B cell (primary cell): Measurements from ENCODE around the gene VTI1A. TPM values are rescaled to one million over a fixed set of nuclear protein-coding genes. Genes with fewer than 3 reads are reported as not detected.

Experiments
- ATAC-seq: fragments of 200-7000 bp; cut with Tn5 transposase; one replicate; pipeline ENCODE4 v1.10.0; 2021; ENCODE audit warnings: low read depth, mild to moderate bottlenecking, moderate number of reproducible peaks, moderate library complexity
- CTCF ChIA-PET: fragments of 350-600 bp; sonication (Branson Sonifier 250); formaldehyde crosslinking; loops from one replicate; lab custom pipeline; 2021; ENCODE audit warnings: antibody characterized with exemption, inconsistent platforms; lab: Charles Lee
- POLR2A ChIA-PET: fragments of 350-600 bp; sonication (Branson Sonifier 250); formaldehyde crosslinking; loops from one replicate; lab custom pipeline; 2021; ENCODE audit warnings: antibody characterized with exemption; lab: Charles Lee
- DNase-seq: peaks from one replicate; pipeline ENCODE4 v3.0.0; 2013
- H2AFZ ChIP-seq: 2 replicates; pipeline ENCODE4 v1.6.1; 2012; ENCODE audit warnings: mild to moderate bottlenecking, low read depth, low read length; ENCODE audit not compliant: insufficient read depth, poor library complexity, severe bottlenecking
- H3K27ac ChIP-seq, 2 donors: 1 replicate in 1 of 2; 2 replicates in 1 of 2; pipeline ENCODE4 v1.5.1; 2012 to 2013; ENCODE audit warnings: low read length in 2 of 2, mild to moderate bottlenecking in 2 of 2, moderate library complexity in 1 of 2
- H3K27me3 ChIP-seq, 4 experiments: fragments of 200-600 bp in 1 of 4; sonication (generic) in 1 of 4; replicated peaks in 1 of 4; 1 replicate in 2 of 4; 2 replicates in 2 of 4; pipeline versions ENCODE4 v1.6.1 to v1.7.0; 2013 to 2016; ENCODE audit warnings: low read length in 3 of 4, mild to moderate bottlenecking in 2 of 4, mixed read lengths in 1 of 4, moderate library complexity in 1 of 4; ENCODE audit not compliant: insufficient read depth in 4 of 4, control insufficient read depth in 3 of 4; ENCODE audit errors: control extremely low read depth in 1 of 4
- H3K36me3 ChIP-seq, 2 experiments: replicated peaks in 1 of 2; 1 replicate in 1 of 2; 2 replicates in 1 of 2; pipeline versions ENCODE4 v1.6.1 to v1.7.1; 2013; ENCODE audit warnings: low read length in 1 of 2; ENCODE audit not compliant: insufficient read depth in 2 of 2, control insufficient read depth in 1 of 2; ENCODE audit errors: control extremely low read depth in 1 of 2, extremely low read depth in 1 of 2
- H3K4me1 ChIP-seq, 2 donors: fragments of 200-600 bp in 1 of 2; sonication (generic) in 1 of 2; 1 replicate in 1 of 2; 2 replicates in 1 of 2; pipeline versions ENCODE4 v1.5.1 to v1.6.1; 2013 to 2017; ENCODE audit warnings: low read length in 2 of 2; ENCODE audit not compliant: control insufficient read depth in 2 of 2, insufficient read depth in 2 of 2
- H3K4me2 ChIP-seq: replicated peaks from 2 replicates; pipeline ENCODE3; 2012; ENCODE audit warnings: mild to moderate bottlenecking, low read depth, low read length; ENCODE audit not compliant: poor library complexity, severe bottlenecking
- H3K4me3 ChIP-seq, 5 experiments: fragments of 200-600 bp in 1 of 5; sonication (generic) in 1 of 5; 1 replicate in 3 of 5; 2 replicates in 2 of 5; pipeline versions ENCODE4 v1.5.1 to v1.7.0; 2011 to 2016; ENCODE audit warnings: low read length in 4 of 5, mild to moderate bottlenecking in 4 of 5, low read depth in 2 of 5, control low read depth in 1 of 5, moderate library complexity in 1 of 5; ENCODE audit not compliant: insufficient read depth in 1 of 5; ENCODE audit errors: control extremely low read depth in 1 of 5, extremely low read depth in 1 of 5
- H3K79me2 ChIP-seq: fragments of 200-600 bp; sonication (generic); one replicate; pipeline ENCODE4 v1.6.0; 2016; ENCODE audit warnings: low read length; ENCODE audit not compliant: control insufficient read depth, insufficient read depth
- H3K9ac ChIP-seq: fragments of 200-600 bp; sonication (generic); 2 replicates; pipeline ENCODE4 v1.6.1; 2017; ENCODE audit warnings: mild to moderate bottlenecking, low read length, moderate library complexity
- H3K9me3 ChIP-seq, 3 donors: one replicate each; pipeline versions ENCODE4 v1.6.1 to v1.7.1; 2013; ENCODE audit warnings: low read length in 2 of 3; ENCODE audit not compliant: control insufficient read depth in 2 of 3, insufficient read depth in 1 of 3; ENCODE audit errors: control extremely low read depth in 1 of 3
- H4K20me1 ChIP-seq: 2 replicates; pipeline ENCODE4 v1.6.0; 2012; ENCODE audit warnings: mild to moderate bottlenecking, low read length; ENCODE audit not compliant: insufficient read depth, control insufficient read depth, poor library complexity, severe bottlenecking
- H3K27ac Mint-ChIP-seq: one replicate; pipeline ENCODE4 v1.8.0; 2021; ENCODE audit warnings: mixed read lengths
- H3K27me3 Mint-ChIP-seq: one replicate; pipeline ENCODE4 v1.8.0; 2021; ENCODE audit warnings: mixed read lengths
- H3K4me1 Mint-ChIP-seq: one replicate; pipeline ENCODE4 v1.8.0; 2021; ENCODE audit warnings: mixed read lengths
- H3K4me3 Mint-ChIP-seq: one replicate; pipeline ENCODE4 v1.8.0; 2021; ENCODE audit warnings: mixed read lengths
- H3K9me3 Mint-ChIP-seq: one replicate; pipeline ENCODE4 v1.8.0; 2022; ENCODE audit warnings: mixed read lengths; ENCODE audit not compliant: insufficient read depth
- EZH2 ChIP-seq: IDR thresholded peaks from 2 replicates; pipeline ENCODE4 v1.6.1; 2012; ENCODE audit warnings: borderline replicate concordance, low read depth, mild to moderate bottlenecking, moderate library complexity, low read length; ENCODE audit not compliant: insufficient read depth, poor library complexity, severe bottlenecking
- WGBS: methylation state at CpG from one replicate; pipeline ENCODE4 v1.1.5; 2013; ENCODE audit warnings: missing lambda C conversion rate; ENCODE audit not compliant: insufficient coverage; 5-methylcytosine and 5-hydroxymethylcytosine counted together
- intact Hi-C: fragments of 100-400 bp; cut with micrococcal nuclease; formaldehyde crosslinking; loops from one replicate; pipeline ENCODE4 v1.10.0; 2022
- polyA plus RNA-seq: library from polyadenylated mRNA; depleted of rRNA; stranded (reverse); fragments of >200 nt; gene quantifications from 2 replicates; pipeline ENCODE4 v1.2.3, GENCODE V29; 2012
- total RNA-seq, 2 donors: library from RNA; stranded (reverse); fragments of 120-200 nt in 1 of 2; gene quantifications; 1 replicate in 1 of 2; 2 replicates in 1 of 2; pipeline versions ENCODE4 v1.2.3 to v1.2.4, GENCODE V29; 2013 to 2022
- TF ChIP-seq, protein P1 (sequence below): fragments of 200-600 bp; IDR thresholded peaks from one replicate; pipeline ENCODE4 v1.8.0; 2022; ENCODE audit warnings: antibody characterized with exemption, mild to moderate bottlenecking

The VTI1A gene
- total and polyA plus RNA-seq, 2 donors (not counting 1 experiment from before 2014, with no cell fraction given): 20.0 to 84.1 TPM

DNA sequence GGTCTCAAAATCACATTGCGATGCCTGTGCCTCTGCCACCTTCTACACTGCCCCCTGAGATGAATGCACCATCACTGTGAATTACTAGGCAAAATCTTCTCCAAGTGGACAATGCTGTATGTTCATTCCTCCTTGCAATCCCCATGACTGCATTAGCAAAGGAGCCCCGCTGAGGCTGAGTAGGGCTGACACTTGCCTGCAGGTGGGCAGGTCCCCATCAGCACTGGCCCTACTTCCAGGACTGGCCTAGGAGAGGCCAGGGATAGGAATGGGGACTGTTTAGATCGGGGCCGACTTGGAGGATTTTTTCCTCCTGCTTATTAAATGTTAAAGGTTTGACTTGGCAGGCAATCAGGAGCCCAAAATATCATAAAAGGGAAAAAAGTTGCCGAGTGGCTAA is 376.0 kb downstream of the VTI1A start:
- ChIA-PET CTCF (no interaction called here), POLR2A (no interaction called here)
- no peaks in the 10 kb centered on the region for H3K9me3 ChIP-seq
- no peaks in the 10 kb centered on the region for H3K79me2 ChIP-seq
- H3K9me3 Mint-ChIP-seq: no peaks in the 10 kb centered on the region
- H3K27ac ChIP-seq: no peak overlapping the region
- H3K36me3 ChIP-seq: no peaks in the 10 kb centered on the region
- no peak overlapping the region for H3K9ac ChIP-seq
- DNase-seq (no peak), ATAC-seq (no peak)
- H4K20me1 ChIP-seq: no peaks in the 10 kb centered on the region
- no peaks in the 10 kb centered on the region for H3K27me3 Mint-ChIP-seq
- H3K4me1 Mint-ChIP-seq: no peaks in the 10 kb centered on the region
- no peak overlapping the region for H2AFZ ChIP-seq
- intact Hi-C loops: no loop called here
- no peak overlapping the region for H3K27ac Mint-ChIP-seq
- TF ChIP-seq EZH2: no peak
- TF ChIP-seq, protein P1, sequence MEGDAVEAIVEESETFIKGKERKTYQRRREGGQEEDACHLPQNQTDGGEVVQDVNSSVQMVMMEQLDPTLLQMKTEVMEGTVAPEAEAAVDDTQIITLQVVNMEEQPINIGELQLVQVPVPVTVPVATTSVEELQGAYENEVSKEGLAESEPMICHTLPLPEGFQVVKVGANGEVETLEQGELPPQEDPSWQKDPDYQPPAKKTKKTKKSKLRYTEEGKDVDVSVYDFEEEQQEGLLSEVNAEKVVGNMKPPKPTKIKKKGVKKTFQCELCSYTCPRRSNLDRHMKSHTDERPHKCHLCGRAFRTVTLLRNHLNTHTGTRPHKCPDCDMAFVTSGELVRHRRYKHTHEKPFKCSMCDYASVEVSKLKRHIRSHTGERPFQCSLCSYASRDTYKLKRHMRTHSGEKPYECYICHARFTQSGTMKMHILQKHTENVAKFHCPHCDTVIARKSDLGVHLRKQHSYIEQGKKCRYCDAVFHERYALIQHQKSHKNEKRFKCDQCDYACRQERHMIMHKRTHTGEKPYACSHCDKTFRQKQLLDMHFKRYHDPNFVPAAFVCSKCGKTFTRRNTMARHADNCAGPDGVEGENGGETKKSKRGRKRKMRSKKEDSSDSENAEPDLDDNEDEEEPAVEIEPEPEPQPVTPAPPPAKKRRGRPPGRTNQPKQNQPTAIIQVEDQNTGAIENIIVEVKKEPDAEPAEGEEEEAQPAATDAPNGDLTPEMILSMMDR: no peak
- 93% methylated on average over 3 of the region's 5 CpGs for WGBS
- H3K4me2 ChIP-seq: no peak overlapping the region
- H3K4me3 Mint-ChIP-seq: no peak overlapping the region
- no peak overlapping the region for H3K4me3 ChIP-seq
- H3K4me1 ChIP-seq: no peaks in the 10 kb centered on the region
- H3K27me3 ChIP-seq: no peaks in the 10 kb centered on the region

DNA sequence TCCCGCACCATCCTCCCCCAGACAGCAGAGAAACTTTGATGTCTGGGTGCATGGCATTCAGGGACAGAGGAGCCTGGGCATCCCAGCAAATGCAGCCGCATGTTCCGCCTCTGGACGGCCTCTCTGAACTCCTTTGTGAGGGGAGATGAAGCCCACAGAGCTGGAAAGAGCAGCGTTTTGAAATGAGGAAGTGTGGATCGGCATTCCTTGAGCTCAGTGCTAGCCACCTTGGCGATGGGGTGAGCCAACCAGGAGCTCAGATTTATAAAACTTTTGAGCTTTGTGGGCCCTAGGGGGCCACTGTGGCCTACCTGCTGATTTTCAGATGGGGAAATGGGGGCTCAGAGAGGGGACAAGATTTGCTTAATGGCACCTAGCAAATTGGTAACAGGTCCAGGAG is 376.6 kb downstream of the VTI1A start:
- Mint-ChIP-seq H3K4me1 (no peaks in the 10 kb centered on the region), H3K27ac (no peak overlapping the region), H3K9me3 (no peaks in the 10 kb centered on the region), H3K4me3 (no peak overlapping the region), H3K27me3 (no peaks in the 10 kb centered on the region)
- Histone ChIP-seq H2AFZ (no peak overlapping the region), H3K79me2 (no peaks in the 10 kb centered on the region), H3K27ac (no peak overlapping the region), H3K4me2 (no peak overlapping the region), H3K9ac (no peak overlapping the region), H3K27me3 (no peaks in the 10 kb centered on the region), H4K20me1 (no peaks in the 10 kb centered on the region), H3K4me1 (no peaks in the 10 kb centered on the region), H3K4me3 (no peak overlapping the region), H3K36me3 (no peaks in the 10 kb centered on the region), H3K9me3 (no peaks in the 10 kb centered on the region)
- POLR2A ChIA-PET: no interaction called here
- TF ChIP-seq EZH2: no peak
- ATAC-seq: no peak
- CTCF ChIA-PET: no interaction called here
- DNase-seq: no peak
- WGBS: 94% methylated on average over 6 of the region's 7 CpGs
- intact Hi-C loops: no loop called here
